Measurements from ENCODE around the gene ATXN1. TPM values are rescaled to one million over a fixed set of nuclear protein-coding genes. Genes with fewer than 3 reads are reported as not detected.

The ATXN1 gene
- polyA plus RNA-seq, 1 donor (not counting 4 experiments of a cell fraction or from before 2014, with no cell fraction given), result 9.7 TPM

GRCh38 chr6:16415677-16416076 is 345.6 kb downstream of the ATXN1 start:
- Histone ChIP-seq H3K9me3 (ENCODE audit: control insufficient read depth, low read depth, low read length) (no peaks in the 10 kb centered on the region), H4K20me1 (ENCODE audit: control insufficient read depth, extremely low read depth, insufficient read depth, low read length) (no peaks in the 10 kb centered on the region), H3K9me1 (ENCODE audit: control insufficient read depth, extremely low read depth, insufficient read depth, low read length) (no peaks in the 10 kb centered on the region), H3K4me3 (ENCODE audit: control insufficient read depth in 2 of 3, extremely low read depth in 1 of 3, insufficient read depth in 2 of 3, low read depth in 1 of 3, low read length in 3 of 3) (no peak overlapping the region), H3K27me3 (ENCODE audit: control insufficient read depth, extremely low read depth, insufficient read depth, low read length) (no peaks in the 10 kb centered on the region), H3K4me1 (ENCODE audit: control insufficient read depth, extremely low read depth, insufficient read depth, low read length) (peaks cover 7% of the 10 kb centered on the region), H3K36me3 (ENCODE audit: control insufficient read depth in 2 of 2, extremely low read depth in 1 of 2, insufficient read depth in 2 of 2, low read length in 2 of 2) (no peaks in the 10 kb centered on the region), H3K27ac (ENCODE audit: control insufficient read depth, insufficient read depth, low read length) (no peak overlapping the region), H3K9ac (ENCODE audit: control insufficient read depth, extremely low read depth, insufficient read depth, low read length) (no peak overlapping the region), H2AFZ (ENCODE audit: control insufficient read depth, low read length) (no peak overlapping the region), H3K4me2 (ENCODE audit: control insufficient read depth, extremely low read depth, insufficient read depth, low read depth, low read length) (no peak overlapping the region), H3K79me2 (ENCODE audit: control insufficient read depth, insufficient read depth, low read length) (no peaks in the 10 kb centered on the region)
- TF ChIP-seq EZH2 (IDR thresholded peaks at IDR 0.05; ENCODE audit: low read length) (no peak), CTCF (optimal IDR thresholded peaks at IDR 0.05 in 1 of 3, IDR thresholded peaks at IDR 0.05 in 1 of 3, conservative IDR thresholded peaks at IDR 0.05 in 1 of 3; ENCODE audit: extremely low read depth in 1 of 3, insufficient read depth in 2 of 3, low read length in 3 of 3) (no peak)
- dilution Hi-C loops (cut with MboI; ENCODE audit: extremely low pct_ligation_motif_present, low sequenced_read_pairs), result no loop called here
- DNase-seq (ENCODE audit: low read depth, low spot score) (no peak), FAIRE-seq (no peak)

- Histone ChIP-seq H3K9me1 (ENCODE audit: control insufficient read depth, extremely low read depth, insufficient read depth, low read length) (no peaks in the 10 kb centered on the region), H3K36me3 (ENCODE audit: control insufficient read depth in 2 of 2, extremely low read depth in 1 of 2, insufficient read depth in 2 of 2, low read length in 2 of 2) (no peaks in the 10 kb centered on the region), H3K4me2 (ENCODE audit: control insufficient read depth, extremely low read depth, insufficient read depth, low read depth, low read length) (peak overlapping the region; percentile 11), H4K20me1 (ENCODE audit: control insufficient read depth, extremely low read depth, insufficient read depth, low read length) (no peaks in the 10 kb centered on the region), H3K4me3 (ENCODE audit: control insufficient read depth in 2 of 3, extremely low read depth in 1 of 3, insufficient read depth in 2 of 3, low read depth in 1 of 3, low read length in 3 of 3) (no peak overlapping the region), H3K79me2 (ENCODE audit: control insufficient read depth, insufficient read depth, low read length) (no peaks in the 10 kb centered on the region), H3K9me3 (ENCODE audit: control insufficient read depth, low read depth, low read length) (no peaks in the 10 kb centered on the region), H3K9ac (ENCODE audit: control insufficient read depth, extremely low read depth, insufficient read depth, low read length) (peak overlapping the region; percentile 13), H2AFZ (ENCODE audit: control insufficient read depth, low read length) (peak overlapping the region; percentile 46), H3K27ac (ENCODE audit: control insufficient read depth, insufficient read depth, low read length) (no peak overlapping the region), H3K27me3 (ENCODE audit: control insufficient read depth, extremely low read depth, insufficient read depth, low read length) (no peaks in the 10 kb centered on the region), H3K4me1 (ENCODE audit: control insufficient read depth, extremely low read depth, insufficient read depth, low read length) (peaks cover 21% of the 10 kb centered on the region)
- no peak for FAIRE-seq
- TF ChIP-seq CTCF (optimal IDR thresholded peaks at IDR 0.05 in 1 of 3, IDR thresholded peaks at IDR 0.05 in 1 of 3, conservative IDR thresholded peaks at IDR 0.05 in 1 of 3; ENCODE audit: extremely low read depth in 1 of 3, insufficient read depth in 2 of 3, low read length in 3 of 3), result no peak
- no peak for TF ChIP-seq EZH2 (IDR thresholded peaks at IDR 0.05; ENCODE audit: low read length)
- no peak for DNase-seq (ENCODE audit: low read depth, low spot score)
- dilution Hi-C loops (cut with MboI; ENCODE audit: extremely low pct_ligation_motif_present, low sequenced_read_pairs), result no loop called here
These were observed 347.1 kb downstream of the ATXN1 start for GRCh38 chr6:16414205-16414604.

Measured in keratinocyte (primary cell).